ENCODE measurements around the gene NACA2.
"Not testable (repeated sequence)": the region's sequence is repeated elsewhere in the genome, so short reads cannot be mapped to it uniquely, and the experiment has no call there.

NACA2 gene

GRCh38 chr17:61575352-61575975 lies 15.6 kb downstream of the NACA2 start:
- no peak for TF ChIP-seq ZNF274 (IDR thresholded peaks at IDR 0.05; ENCODE audit: low read depth, low read length)
- H3K4me3 ChIP-seq (ENCODE audit: low read length): no peak overlapping the region

GRCh38 chr17:61574542-61575351 lies 16.3 kb downstream of the NACA2 start:
- H3K4me3 ChIP-seq (ENCODE audit: low read length): no peak overlapping the region
- TF ChIP-seq ZNF274 (IDR thresholded peaks at IDR 0.05; ENCODE audit: low read depth, low read length): no peak

- not testable (repeated sequence) for H3K4me3 ChIP-seq (ENCODE audit: low read length)
These were observed 18.5 kb downstream of the NACA2 start for GRCh38 chr17:61572547-61572946.

- no peak overlapping the region for H3K4me3 ChIP-seq (ENCODE audit: low read length)
- TF ChIP-seq ZNF274 (IDR thresholded peaks at IDR 0.05; ENCODE audit: low read depth, low read length): no peak
These were observed 19.4 kb downstream of the NACA2 start for GRCh38 chr17:61571624-61572023.

- no peak for TF ChIP-seq ZNF274 (IDR thresholded peaks at IDR 0.05; ENCODE audit: low read depth, low read length)
- H3K4me3 ChIP-seq (ENCODE audit: low read length): no peak overlapping the region
These were observed 20.9 kb downstream of the NACA2 start for GRCh38 chr17:61570118-61570517.

GRCh38 chr17:61569525-61569924 lies 21.5 kb downstream of the NACA2 start:
- not testable (repeated sequence) for H3K4me3 ChIP-seq (ENCODE audit: low read length)

GRCh38 chr17:61568219-61569072 lies 22.6 kb downstream of the NACA2 start:
- TF ChIP-seq ZNF274 (IDR thresholded peaks at IDR 0.05; ENCODE audit: low read depth, low read length): no peak
- H3K4me3 ChIP-seq (ENCODE audit: low read length): no peak overlapping the region

GRCh38 chr17:61567045-61567802 lies 23.8 kb downstream of the NACA2 start:
- H3K4me3 ChIP-seq (ENCODE audit: low read length): no peak overlapping the region
- TF ChIP-seq ZNF274 (IDR thresholded peaks at IDR 0.05; ENCODE audit: low read depth, low read length): no peak

- H3K4me3 ChIP-seq (ENCODE audit: low read length): not testable (repeated sequence)
These were observed 24.6 kb downstream of the NACA2 start for GRCh38 chr17:61566448-61566847.

- H3K4me3 ChIP-seq (ENCODE audit: low read length): not testable (repeated sequence)
These were observed 25.2 kb downstream of the NACA2 start for GRCh38 chr17:61565850-61566249.

GRCh38 chr17:61565213-61565612 lies 25.8 kb downstream of the NACA2 start:
- no peak for TF ChIP-seq ZNF274 (IDR thresholded peaks at IDR 0.05; ENCODE audit: low read depth, low read length)
- no peak overlapping the region for H3K4me3 ChIP-seq (ENCODE audit: low read length)

- H3K4me3 ChIP-seq (ENCODE audit: low read length): no peak overlapping the region
- no peak for TF ChIP-seq ZNF274 (IDR thresholded peaks at IDR 0.05; ENCODE audit: low read depth, low read length)
These were observed 28.7 kb downstream of the NACA2 start for GRCh38 chr17:61562287-61562686.

- TF ChIP-seq ZNF274 (IDR thresholded peaks at IDR 0.05; ENCODE audit: low read depth, low read length): no peak
- H3K4me3 ChIP-seq (ENCODE audit: low read length): no peak overlapping the region
These were observed 29.7 kb downstream of the NACA2 start for GRCh38 chr17:61561354-61561753.

GRCh38 chr17:61560071-61560470 lies 30.9 kb downstream of the NACA2 start:
- TF ChIP-seq ZNF274 (IDR thresholded peaks at IDR 0.05; ENCODE audit: low read depth, low read length): no peak
- H3K4me3 ChIP-seq (ENCODE audit: low read length): no peak overlapping the region

All from GM08714 (cell line).